IMR-90 (cell line): ENCODE results near the gene FMNL3. TPM values are rescaled to one million over a fixed set of nuclear protein-coding genes. Genes with fewer than 3 reads are reported as not detected.

ENCODE experiments used
- ATAC-seq: fragments of 200-7000 bp; cut with Tn5 transposase; 2 replicates; pipeline ENCODE4 v1.9.1; 2020; ENCODE audit warnings: low read depth, mild to moderate bottlenecking, moderate library complexity
- BruUV-seq: library from RNA; stranded (reverse); fragments of 400-500 nt; replicated peaks from 2 replicates; lab custom pipeline; 2021; lab: Mats Ljungman, UMichigan
- CTCF ChIA-PET: fragments of 300-600 bp; formaldehyde crosslinking; extraction: SDS; loops from one replicate; lab custom pipeline; 2021; ENCODE audit warnings: antibody characterized with exemption; lab: Yijun Ruan, JAX
- POLR2A ChIA-PET: fragments of 300-600 bp; sonication (Branson Sonifier 250); formaldehyde crosslinking; loops from one replicate; lab custom pipeline; 2022; ENCODE audit warnings: antibody characterized with exemption; ENCODE audit not compliant: unreplicated experiment; lab: Charles Lee
- DNase-seq: peaks from one replicate; pipeline ENCODE4 v3.0.0; 2013
- H2AFZ ChIP-seq: replicated peaks from 2 replicates; pipeline ENCODE3; 2013; ENCODE audit warnings: low read length, mild to moderate bottlenecking; ENCODE audit not compliant: poor library complexity
- H2AK5ac ChIP-seq: 2 replicates; pipeline ENCODE4 v1.6.1; 2013; ENCODE audit warnings: low read depth, low read length, inconsistent platforms
- H2AK9ac ChIP-seq: replicated peaks from 2 replicates; pipeline ENCODE3; 2013; ENCODE audit warnings: mild to moderate bottlenecking, low read depth, low read length, moderate library complexity; ENCODE audit not compliant: poor library complexity
- H2BK120ac ChIP-seq: 2 replicates; pipeline ENCODE4 v1.6.1; 2013; ENCODE audit warnings: low read depth, low read length, inconsistent platforms
- H2BK15ac ChIP-seq: 3 replicates; pipeline ENCODE4 v1.6.1; 2013; ENCODE audit warnings: low read depth, low read length, inconsistent platforms
- H2BK20ac ChIP-seq: 2 replicates; pipeline ENCODE4 v1.6.1; 2013; ENCODE audit warnings: low read depth, mild to moderate bottlenecking, inconsistent platforms, low read length, moderate library complexity
- H2BK5ac ChIP-seq: 2 replicates; pipeline ENCODE4 v1.6.1; 2013; ENCODE audit warnings: mild to moderate bottlenecking, low read depth, low read length, inconsistent platforms; ENCODE audit not compliant: poor library complexity, severe bottlenecking
- H3K14ac ChIP-seq: replicated peaks from 2 replicates; pipeline ENCODE4 v1.6.1; 2013; ENCODE audit warnings: low read depth, low read length, inconsistent platforms
- H3K18ac ChIP-seq: 2 replicates; pipeline ENCODE4 v1.6.1; 2013; ENCODE audit warnings: low read depth, low read length, control low read depth
- H3K23ac ChIP-seq: 2 replicates; pipeline ENCODE4 v1.6.1; 2013; ENCODE audit warnings: low read depth, low read length, inconsistent platforms
- H3K27ac ChIP-seq: 2 replicates; pipeline ENCODE4 v1.5.1; 2013; ENCODE audit warnings: mild to moderate bottlenecking, control low read depth, low read length; ENCODE audit not compliant: insufficient read depth
- H3K27me3 ChIP-seq: 2 replicates; pipeline ENCODE4 v1.6.1; 2013; ENCODE audit warnings: low read length; ENCODE audit not compliant: control insufficient read depth, insufficient read depth
- H3K36me3 ChIP-seq: 2 replicates; pipeline ENCODE4 v1.6.1; 2013; ENCODE audit warnings: low read length, mixed read lengths; ENCODE audit not compliant: control insufficient read depth, insufficient read depth
- H3K4ac ChIP-seq: 2 replicates; pipeline ENCODE4 v1.6.1; 2013; ENCODE audit warnings: low read depth, low read length, inconsistent platforms
- H3K4me1 ChIP-seq: 2 replicates; pipeline ENCODE4 v1.6.1; 2013; ENCODE audit warnings: low read length, mixed read lengths; ENCODE audit not compliant: control insufficient read depth, insufficient read depth
- H3K4me2 ChIP-seq: 2 replicates; pipeline ENCODE4 v1.6.1; 2013; ENCODE audit warnings: low read depth, mild to moderate bottlenecking, control low read depth, low read length, moderate library complexity
- H3K4me3 ChIP-seq: 2 replicates; pipeline ENCODE4 v1.5.1; 2013; ENCODE audit warnings: low read depth, mild to moderate bottlenecking, control low read depth, low read length, moderate library complexity; ENCODE audit not compliant: insufficient read depth
- H3K56ac ChIP-seq: 2 replicates; pipeline ENCODE4 v1.6.1; 2013; ENCODE audit warnings: low read length, inconsistent platforms; ENCODE audit not compliant: insufficient read depth; ENCODE audit errors: extremely low read depth
- H3K79me1 ChIP-seq, 2 experiments: 2 replicates each; pipeline ENCODE4 v1.6.1; 2013; ENCODE audit warnings: low read length in 2 of 2, inconsistent platforms in 1 of 2, low read depth in 1 of 2
- H3K9ac ChIP-seq: 2 replicates; pipeline ENCODE4 v1.6.1; 2013; ENCODE audit warnings: low read depth, low read length, control low read depth
- H3K9me1 ChIP-seq: 2 replicates; pipeline ENCODE4 v1.6.1; 2013; ENCODE audit warnings: low read length, inconsistent platforms; ENCODE audit not compliant: insufficient read depth
- H3K9me3 ChIP-seq: 2 replicates; pipeline ENCODE4 v1.6.1; 2013; ENCODE audit warnings: low read length; ENCODE audit not compliant: control insufficient read depth, insufficient read depth
- H4K20me1 ChIP-seq: 2 replicates; pipeline ENCODE4 v1.6.1; 2013; ENCODE audit warnings: low read length, inconsistent platforms; ENCODE audit not compliant: insufficient read depth
- H4K5ac ChIP-seq: 2 replicates; pipeline ENCODE4 v1.6.1; 2013; ENCODE audit warnings: mild to moderate bottlenecking, low read depth, low read length, control low read depth
- H4K8ac ChIP-seq, 2 experiments: 2 replicates each; pipeline ENCODE4 v1.6.1; 2013; ENCODE audit warnings: low read depth in 2 of 2, low read length in 2 of 2, control low read depth in 1 of 2, inconsistent platforms in 1 of 2
- H4K91ac ChIP-seq: 2 replicates; pipeline ENCODE4 v1.6.1; 2013; ENCODE audit warnings: low read depth, low read length, inconsistent platforms; ENCODE audit not compliant: insufficient read depth
- BHLHE40 ChIP-seq: fragments of 150-350 bp; IDR thresholded peaks from 2 replicates; pipeline ENCODE4 v1.6.1; 2016; ENCODE audit warnings: mild to moderate bottlenecking, low read depth, low read length
- CEBPB ChIP-seq: IDR thresholded peaks from 2 replicates; pipeline ENCODE4 v1.6.1; 2012; ENCODE audit warnings: low read depth, low read length, improper control_type of control experiment
- CHD1 ChIP-seq: IDR thresholded peaks from 2 replicates; pipeline ENCODE4 v1.6.1; 2012; ENCODE audit warnings: low read depth, low read length, improper control_type of control experiment
- CTCF ChIP-seq: conservative IDR thresholded peaks from 2 replicates; pipeline ENCODE4 v1.5.1; 2012; ENCODE audit warnings: mild to moderate bottlenecking, low read depth, low read length, improper control_type of control experiment
- ELK1 ChIP-seq: fragments of 150-350 bp; IDR thresholded peaks from 2 replicates; pipeline ENCODE4 v1.6.1; 2016; ENCODE audit warnings: low read depth, mild to moderate bottlenecking, low read length, moderate library complexity, borderline replicate concordance
- FOS ChIP-seq: fragments of 150-350 bp; IDR thresholded peaks from 2 replicates; pipeline ENCODE4 v1.6.1; 2016; ENCODE audit warnings: low read depth, low read length
- MAFK ChIP-seq: IDR thresholded peaks from 2 replicates; pipeline ENCODE4 v1.6.1; 2012; ENCODE audit warnings: low read depth, low read length, improper control_type of control experiment
- MAZ ChIP-seq: IDR thresholded peaks from 2 replicates; pipeline ENCODE4 v1.6.1; 2012; ENCODE audit warnings: low read depth, mild to moderate bottlenecking, low read length, improper control_type of control experiment, moderate library complexity, borderline replicate concordance
- MXI1 ChIP-seq: IDR thresholded peaks from 2 replicates; pipeline ENCODE4 v1.6.1; 2012; ENCODE audit warnings: low read depth, mild to moderate bottlenecking, low read length, moderate library complexity, borderline replicate concordance
- POLR2A ChIP-seq: IDR thresholded peaks from 2 replicates; pipeline ENCODE4 v1.6.1; 2012; ENCODE audit warnings: mild to moderate bottlenecking, low read depth, low read length
- RAD21 ChIP-seq: IDR thresholded peaks from 2 replicates; pipeline ENCODE4 v1.6.1; 2012; ENCODE audit warnings: low read length, improper control_type of control experiment
- RFX5 ChIP-seq: IDR thresholded peaks from 2 replicates; pipeline ENCODE4 v1.8.0; 2012; ENCODE audit warnings: low read depth, mild to moderate bottlenecking, low read length, moderate library complexity
- SMC3 ChIP-seq: fragments of 150-350 bp; IDR thresholded peaks from 2 replicates; pipeline ENCODE4 v1.6.1; 2016; ENCODE audit warnings: low read depth, mild to moderate bottlenecking, antibody characterized with exemption, low read length, moderate library complexity
- USF2 ChIP-seq: fragments of 150-350 bp; IDR thresholded peaks from 2 replicates; pipeline ENCODE4 v1.6.1; 2017; ENCODE audit warnings: mild to moderate bottlenecking, antibody characterized with exemption, low read length, low read depth
- WGBS, 2 experiments: methylation state at CpG; one replicate each; pipeline versions ENCODE4 v1.1.5 to v1.1.7; 2013; ENCODE audit warnings: missing lambda C conversion rate in 2 of 2; ENCODE audit not compliant: insufficient read length in 1 of 2; ENCODE audit errors: extremely low coverage in 2 of 2; 5-methylcytosine and 5-hydroxymethylcytosine counted together
- dilution Hi-C: fragments of 300-500 bp; cut with HindIII; formaldehyde crosslinking; loops from one replicate; pipeline ENCODE4 v1.14.3; 2018; ENCODE audit warnings: low sequenced_read_pairs; ENCODE audit not compliant: unreplicated experiment
- in situ Hi-C: fragments of 300-500 bp; cut with MboI; formaldehyde crosslinking; loops from 3 replicates; pipeline ENCODE4 v1.14.3; 2019; ENCODE audit warnings: low sequenced_read_pairs, inconsistent platforms, mixed read lengths
- intact Hi-C: fragments of 100-400 bp; cut with micrococcal nuclease; formaldehyde crosslinking; loops from 2 replicates; pipeline ENCODE4 v1.10.0; 2022
- polyA plus RNA-seq, 3 experiments: library from polyadenylated mRNA; depleted of rRNA; stranded (reverse); fragments of >200 nt; gene quantifications; 2 replicates each; pipeline ENCODE4 v1.2.3, GENCODE V29; 2012; ENCODE audit warnings: low replicate concordance in 1 of 3
- total RNA-seq: library from RNA; depleted of rRNA; stranded (reverse); fragments of >200 nt; gene quantifications from 2 replicates; pipeline ENCODE4 v1.2.3, GENCODE V29; 2012

FMNL3 gene
- total and polyA plus RNA-seq, 2 of the 4 experiments (the other 2 are of a cell fraction) = 16.3 to 36.4 TPM

- ChIA-PET POLR2A (interaction anchor here (0.7 kb wide), 1 partner anchor 126 kb away, joined by 3 read pairs; no protein-coding TSS in a partner anchor), CTCF (interaction anchor here (1.1 kb wide), 1 partner anchor 16 kb away, joined by 3 read pairs; no protein-coding TSS in a partner anchor)
- no peak overlapping the region for H2BK5ac ChIP-seq
- ATAC-seq (no peak), DNase-seq (no peak)
- no peak overlapping the region for H2BK15ac ChIP-seq
- peak overlapping the region; percentile 11; the same call in 1 of the 2 replicates for H3K27ac ChIP-seq
- peaks cover 9% of the 10 kb centered on the region for H3K4me1 ChIP-seq
- peak overlapping the region; percentile 74 for H3K9ac ChIP-seq
- peak overlapping the region; percentile 83 for H3K4ac ChIP-seq
- peak overlapping the region; percentile 95 for H3K23ac ChIP-seq
- no TSS peak for BruUV-seq
- peaks cover 3% of the 10 kb centered on the region; the same call in 1 of the 2 replicates for H3K27me3 ChIP-seq
- H2AFZ ChIP-seq = peak overlapping the region; percentile 93
- 7% methylated on average over 8 of the region's 33 CpGs; no CpG with 5 or more reads in 1 of the 2 experiments for WGBS, 2 experiments
- H4K91ac ChIP-seq = no peak overlapping the region
- peak overlapping the region; percentile 60 for H3K4me3 ChIP-seq
- no peaks in the 10 kb centered on the region for H3K36me3 ChIP-seq
- H4K20me1 ChIP-seq = no peaks in the 10 kb centered on the region
- in situ Hi-C loops = no loop called here
- peaks cover 0 to 13% of the 10 kb centered on the region in 2 experiments; a peak in 2 of 4 replicates for H3K79me1 ChIP-seq
- H2AK5ac ChIP-seq = peak overlapping the region; percentile 35; the same call in 1 of the 2 replicates
- intact Hi-C loops = no loop called here
- peak overlapping the region; percentile 76 to 90; a peak in 3 of 4 replicates for H4K8ac ChIP-seq
- H2AK9ac ChIP-seq = peak overlapping the region; percentile 77
- no peaks in the 10 kb centered on the region for H3K9me3 ChIP-seq
- no peak overlapping the region; the same call in 1 of the 2 replicates for H3K18ac ChIP-seq
- H3K56ac ChIP-seq = no peak overlapping the region
- no peak overlapping the region for H2BK20ac ChIP-seq
- no peaks in the 10 kb centered on the region for H3K9me1 ChIP-seq
- H4K5ac ChIP-seq = peak overlapping the region; percentile 50
- H3K14ac ChIP-seq = peak overlapping the region; percentile 96
- H3K4me2 ChIP-seq = peak overlapping the region; percentile 94
- H2BK120ac ChIP-seq = no peak overlapping the region; the same call in 1 of the 2 replicates
- dilution Hi-C loops = no loop called here
- TF ChIP-seq RFX5 = no peak
- TF ChIP-seq MXI1 = no peak
- no peak for TF ChIP-seq USF2
- TF ChIP-seq BHLHE40 = no peak
- TF ChIP-seq MAZ = no peak
- TF ChIP-seq FOS = no peak
- no peak for TF ChIP-seq CTCF
- no peak for TF ChIP-seq CEBPB
- TF ChIP-seq CHD1 = no peak
- TF ChIP-seq RAD21 = no peak
- TF ChIP-seq ELK1 = no peak
- TF ChIP-seq POLR2A = no peak
- TF ChIP-seq SMC3 = no peak
- no peak for TF ChIP-seq MAFK
Observed at GRCh38 chr12:49621651-49622500, 85.3 kb downstream of the FMNL3 start.
